Measurements from ENCODE around the gene CSTB.

GRCh38 chr21:43793243-43793642 lies 17.1 kb upstream of the CSTB start:
- TF ChIP-seq EZH2 (IDR thresholded peaks at IDR 0.05) (no peak), POLR2AphosphoS5 (IDR thresholded peaks at IDR 0.05; ENCODE audit: borderline replicate concordance, low read depth, low read length) (no peak)
